Stimulated activated CD8-positive, alpha-beta memory T cell treated with anti-CD3 and anti-CD28 coated beads, Interleukin-12 subunit alpha, Interleukin-12 subunit beta, amount 100 ng/mL, for 4 hours (primary cell): ENCODE measurements around the gene MYO18B.

Experiments used
- DNase-seq: peaks from one replicate; pipeline ENCODE4 v3.0.0-alpha.2; 2020; ENCODE audit warnings: low read depth

Gene MYO18B

GRCh38 chr22:25997886-25998775, 256.1 kb downstream of the MYO18B start:
- no peak for DNase-seq

GRCh38 chr22:26002456-26002855, 260.5 kb downstream of the MYO18B start:
- no peak for DNase-seq

GRCh38 chr22:26004477-26004876, 262.5 kb downstream of the MYO18B start:
- no peak for DNase-seq

GRCh38 chr22:26008587-26008986, 266.6 kb downstream of the MYO18B start:
- DNase-seq = no peak

GRCh38 chr22:26016916-26017315, 274.9 kb downstream of the MYO18B start:
- DNase-seq = no peak

GRCh38 chr22:26017932-26018331, 275.9 kb downstream of the MYO18B start:
- no peak for DNase-seq

GRCh38 chr22:26019596-26019995, 277.6 kb downstream of the MYO18B start:
- DNase-seq = no peak

GRCh38 chr22:26021516-26021915, 279.5 kb downstream of the MYO18B start:
- no peak for DNase-seq

GRCh38 chr22:26023104-26023775, 281.3 kb downstream of the MYO18B start:
- no peak for DNase-seq

GRCh38 chr22:26025626-26026025, 283.6 kb downstream of the MYO18B start:
- no peak for DNase-seq

- DNase-seq = no peak
Measured at GRCh38 chr22:26027341-26027740, 285.4 kb downstream of the MYO18B start.

- DNase-seq = no peak
Measured at GRCh38 chr22:26031641-26032040, 289.7 kb downstream of the MYO18B start.

GRCh38 chr22:26033071-26033470, 291.1 kb downstream of the MYO18B start:
- no peak for DNase-seq

- DNase-seq = no peak
Measured at GRCh38 chr22:26033586-26033985, 291.6 kb downstream of the MYO18B start.

GRCh38 chr22:26035523-26035922, 293.5 kb downstream of the MYO18B start:
- no peak for DNase-seq

- DNase-seq = no peak
Measured at GRCh38 chr22:26038365-26038764, 296.4 kb downstream of the MYO18B start.

GRCh38 chr22:26041931-26042330, 299.9 kb downstream of the MYO18B start:
- DNase-seq = no peak

- DNase-seq = no peak
Measured at GRCh38 chr22:26043031-26043430, 301.0 kb downstream of the MYO18B start.

GRCh38 chr22:26045051-26045450, 303.1 kb downstream of the MYO18B start:
- no peak for DNase-seq

- DNase-seq = no peak
Measured at GRCh38 chr22:26045860-26046259, 303.9 kb downstream of the MYO18B start.

GRCh38 chr22:26047516-26047915, 305.5 kb downstream of the MYO18B start:
- no peak for DNase-seq

GRCh38 chr22:26047920-26048319, 305.9 kb downstream of the MYO18B start:
- DNase-seq = no peak

- DNase-seq = no peak
Measured at GRCh38 chr22:26050079-26050478, 308.1 kb downstream of the MYO18B start.
